Measurements from ENCODE around the gene C19orf18. TPM values are rescaled to one million over a fixed set of nuclear protein-coding genes. Genes with fewer than 3 reads are reported as not detected.

Gene C19orf18
- total and polyA plus RNA-seq, 7 donors = 0.66 to 1.5 (median 0.90) TPM; not detected in 2

- H3K36me3 ChIP-seq = peaks cover 12 to 27% (median 21%) of the 10 kb centered on the region in 4 donors
- DNase-seq = no peak
- H3K4me3 ChIP-seq = peak overlapping the region; percentile 80 to 96 (median 92)
- H3K9me3 ChIP-seq = peaks cover 0 to 32% (median 9%) of the 10 kb centered on the region in 4 donors
- no peaks in the 10 kb centered on the region for H3K27me3 ChIP-seq
- peaks cover 0 to 16% (median 12%) of the 10 kb centered on the region in 4 donors for H3K4me1 ChIP-seq
- 3% methylated on average over 18 of the region's 18 CpGs for WGBS, 2 donors
- intact Hi-C loops (cut with DNase I) = loop anchor here (2.0 to 5.0 kb wide), 3 partner anchors 30 to 208 kb away; partner anchors contain the start of genes ZNF417 and ZNF606
- peak overlapping the region; percentile 83 to 88 (median 86) for H3K27ac ChIP-seq
- TF ChIP-seq POLR2A (IDR thresholded peaks at IDR 0.05) (no peak), POLR2AphosphoS5 (IDR thresholded peaks at IDR 0.05) (no peak)
Measured at GRCh38 chr19:57947088-57947418, 27.3 kb downstream of the C19orf18 start.

- H3K27ac ChIP-seq = peak overlapping the region in 1 of 4 donors; percentile 88
- H3K27me3 ChIP-seq = no peaks in the 10 kb centered on the region
- H3K4me3 ChIP-seq = peak overlapping the region in 2 of 4 donors; percentile 80 to 96
- intact Hi-C loops (cut with DNase I) = loop anchor here (2.0 to 5.0 kb wide), 3 partner anchors 30 to 208 kb away; partner anchors contain the start of genes ZNF417 and ZNF606
- no peak for TF ChIP-seq CTCF (IDR thresholded peaks at IDR 0.05)
- TF ChIP-seq POLR2AphosphoS5 (IDR thresholded peaks at IDR 0.05) = no peak
- no peak for TF ChIP-seq POLR2A (IDR thresholded peaks at IDR 0.05)
- TF ChIP-seq EP300 (IDR thresholded peaks at IDR 0.05) = no peak
- H3K4me1 ChIP-seq = peaks cover 0 to 16% (median 12%) of the 10 kb centered on the region in 4 donors
- H3K9me3 ChIP-seq = peaks cover 6 to 40% (median 16%) of the 10 kb centered on the region in 4 donors
- DNase-seq = no peak
- H3K36me3 ChIP-seq = peaks cover 16 to 34% (median 28%) of the 10 kb centered on the region in 4 donors
- 63 to 77% methylated on average over 2 of the region's 2 CpGs for WGBS, 2 donors
Measured at GRCh38 chr19:57946316-57946715, 28.0 kb downstream of the C19orf18 start.

GRCh38 chr19:57941593-57941992, 32.7 kb downstream of the C19orf18 start:
- Histone ChIP-seq H3K9me3 (peaks cover 8 to 51% (median 18%) of the 10 kb centered on the region in 4 donors), H3K27me3 (no peaks in the 10 kb centered on the region), H3K27ac (no peak overlapping the region), H3K4me3 (no peak overlapping the region), H3K36me3 (peaks cover 16 to 49% (median 34%) of the 10 kb centered on the region in 4 donors), H3K4me1 (peaks cover 0 to 10% (median 7%) of the 10 kb centered on the region in 4 donors)
- 96 to 97% methylated on average over 3 of the region's 3 CpGs for WGBS, 2 donors
- intact Hi-C loops (cut with DNase I) = no loop called here
- TF ChIP-seq POLR2A (IDR thresholded peaks at IDR 0.05) (no peak), CTCF (IDR thresholded peaks at IDR 0.05) (no peak), POLR2AphosphoS5 (IDR thresholded peaks at IDR 0.05) (no peak), EP300 (IDR thresholded peaks at IDR 0.05) (no peak)
- DNase-seq = no peak

- Histone ChIP-seq H3K9me3 (peaks cover 0 to 37% (median 9%) of the 10 kb centered on the region in 4 donors), H3K27me3 (no peaks in the 10 kb centered on the region), H3K36me3 (peaks cover 0 to 23% (median under 1%) of the 10 kb centered on the region in 4 donors), H3K4me1 (peaks cover 0 to 8% (median 7%) of the 10 kb centered on the region in 4 donors), H3K4me3 (peak overlapping the region in 1 of 4 donors; percentile 77), H3K27ac (no peak overlapping the region)
- 90 to 92% methylated on average over 12 of the region's 12 CpGs for WGBS, 2 donors
- intact Hi-C loops (cut with DNase I) = no loop called here
- no peak for DNase-seq
- TF ChIP-seq POLR2A (IDR thresholded peaks at IDR 0.05) = no peak
- TF ChIP-seq POLR2AphosphoS5 (IDR thresholded peaks at IDR 0.05) = no peak
- no peak for TF ChIP-seq EP300 (IDR thresholded peaks at IDR 0.05)
Measured at GRCh38 chr19:57935731-57936130, 38.6 kb downstream of the C19orf18 start.

GRCh38 chr19:57934820-57935665, 39.3 kb downstream of the C19orf18 start, which contains the start of gene ZNF418:
Gene ZNF418 (minus strand): TSS chr19:57935402. CDS start chr19:57933822, 1,580 bp downstream.
- Histone ChIP-seq H3K4me3 (peak within 1 kb of the TSS; percentile 59 to 80 (median 72)), H3K9me3 (peaks cover 0 to 37% (median 11%) of the 10 kb centered on the region in 4 donors), H3K27me3 (no peaks in the 10 kb centered on the region), H3K36me3 (peaks cover 0 to 21% (median 2%) of the 10 kb centered on the region in 4 donors), H3K4me1 (peaks cover 0 to 8% (median 7%) of the 10 kb centered on the region in 4 donors), H3K27ac (peak within 1 kb of the TSS; percentile 76 to 81 (median 79))
- intact Hi-C loops (cut with DNase I) = no loop called here
- 6 to 24% methylated on average over 54 of the region's 54 CpGs for WGBS, 2 donors
- peak in 3 of 4 donors; percentile 8 to 42 (median 37) for TF ChIP-seq POLR2AphosphoS5 (IDR thresholded peaks at IDR 0.05)
- no peak for TF ChIP-seq EP300 (IDR thresholded peaks at IDR 0.05)
- no peak for TF ChIP-seq POLR2A (IDR thresholded peaks at IDR 0.05)
- TF ChIP-seq CTCF (IDR thresholded peaks at IDR 0.05) = no peak
- DNase-seq = peak; percentile 75

Measured in sigmoid colon (tissue), 7 donors.